ENCODE results near the gene KIFC1. TPM values are rescaled to one million over a fixed set of nuclear protein-coding genes. Genes with fewer than 3 reads are reported as not detected.
A peak's percentile ranks its signal among the peaks of the same experiment; 100 is the strongest.

KIFC1 gene
- total and polyA plus RNA-seq, 9 of the 15 experiments (the other 6 are each of a cell fraction or from before 2014, with no cell fraction given): 1.3 to 95.2 (median 76.9) TPM

DNA sequence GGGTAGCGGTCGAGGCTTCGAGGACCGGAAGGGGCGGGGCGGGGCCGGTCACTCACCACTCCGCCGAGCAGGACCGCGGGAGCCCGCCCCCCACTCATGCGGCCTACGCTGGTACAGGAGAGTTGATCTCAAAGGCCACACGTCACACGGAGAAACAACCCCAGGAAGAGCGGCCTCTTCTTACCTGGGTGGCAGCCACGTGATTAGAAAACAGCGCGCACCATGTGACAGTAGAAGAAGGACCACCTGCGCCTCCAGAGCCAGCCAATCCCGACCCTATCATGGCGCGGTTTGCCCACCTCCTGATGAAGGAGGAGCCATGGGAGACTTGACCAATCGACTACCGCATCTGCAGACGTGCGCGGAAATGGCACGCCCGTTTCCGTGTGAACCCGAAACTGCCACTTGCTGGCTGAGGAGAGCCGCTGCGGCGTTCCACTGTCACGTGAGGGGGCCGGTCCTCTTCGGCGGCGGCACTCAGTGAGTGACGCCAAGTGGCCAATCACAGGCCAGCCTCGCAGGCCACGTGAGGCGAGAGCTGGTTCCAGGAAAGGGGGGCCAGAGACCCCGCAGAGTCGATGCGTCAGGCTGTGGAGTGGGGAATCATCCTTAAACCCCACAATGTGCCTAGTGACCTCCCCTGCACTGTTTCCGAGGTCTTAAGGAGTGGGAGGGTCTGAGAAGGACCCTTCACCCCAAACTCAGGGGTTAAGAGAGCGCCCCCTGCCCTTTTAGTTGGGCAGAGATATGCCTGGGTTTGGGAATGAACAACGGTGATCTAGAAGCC lies 26.5 kb downstream of the KIFC1 start, which contains the start of gene CUTA (continued):
- TF ChIP-seq POLR2B (IDR thresholded peaks at IDR 0.05; ENCODE audit: low read depth, partially characterized antibody) (peak; percentile 83), LARP7 (IDR thresholded peaks at IDR 0.05) (no peak), KDM4B (IDR thresholded peaks at IDR 0.05; ENCODE audit: borderline replicate concordance in 2 of 2, low read depth in 1 of 2) (peak in 1 of 2 experiments; percentile 99; a peak in 2 of 4 replicates), ZNF175 (CRISPR knock-in tag; IDR thresholded peaks at IDR 0.05; ENCODE audit: low read depth) (no peak; the same call in none of the 2 replicates), POLR3A (IDR thresholded peaks at IDR 0.05; ENCODE audit: borderline replicate concordance, extremely low read depth, insufficient read depth, insufficient read length) (no peak), SMAD2 (IDR thresholded peaks at IDR 0.05; ENCODE audit: low read depth, low read length) (no peak), ARHGAP35 (IDR thresholded peaks at IDR 0.05; ENCODE audit: partially characterized antibody) (no peak)
- TF ChIP-seq, protein P1, sequence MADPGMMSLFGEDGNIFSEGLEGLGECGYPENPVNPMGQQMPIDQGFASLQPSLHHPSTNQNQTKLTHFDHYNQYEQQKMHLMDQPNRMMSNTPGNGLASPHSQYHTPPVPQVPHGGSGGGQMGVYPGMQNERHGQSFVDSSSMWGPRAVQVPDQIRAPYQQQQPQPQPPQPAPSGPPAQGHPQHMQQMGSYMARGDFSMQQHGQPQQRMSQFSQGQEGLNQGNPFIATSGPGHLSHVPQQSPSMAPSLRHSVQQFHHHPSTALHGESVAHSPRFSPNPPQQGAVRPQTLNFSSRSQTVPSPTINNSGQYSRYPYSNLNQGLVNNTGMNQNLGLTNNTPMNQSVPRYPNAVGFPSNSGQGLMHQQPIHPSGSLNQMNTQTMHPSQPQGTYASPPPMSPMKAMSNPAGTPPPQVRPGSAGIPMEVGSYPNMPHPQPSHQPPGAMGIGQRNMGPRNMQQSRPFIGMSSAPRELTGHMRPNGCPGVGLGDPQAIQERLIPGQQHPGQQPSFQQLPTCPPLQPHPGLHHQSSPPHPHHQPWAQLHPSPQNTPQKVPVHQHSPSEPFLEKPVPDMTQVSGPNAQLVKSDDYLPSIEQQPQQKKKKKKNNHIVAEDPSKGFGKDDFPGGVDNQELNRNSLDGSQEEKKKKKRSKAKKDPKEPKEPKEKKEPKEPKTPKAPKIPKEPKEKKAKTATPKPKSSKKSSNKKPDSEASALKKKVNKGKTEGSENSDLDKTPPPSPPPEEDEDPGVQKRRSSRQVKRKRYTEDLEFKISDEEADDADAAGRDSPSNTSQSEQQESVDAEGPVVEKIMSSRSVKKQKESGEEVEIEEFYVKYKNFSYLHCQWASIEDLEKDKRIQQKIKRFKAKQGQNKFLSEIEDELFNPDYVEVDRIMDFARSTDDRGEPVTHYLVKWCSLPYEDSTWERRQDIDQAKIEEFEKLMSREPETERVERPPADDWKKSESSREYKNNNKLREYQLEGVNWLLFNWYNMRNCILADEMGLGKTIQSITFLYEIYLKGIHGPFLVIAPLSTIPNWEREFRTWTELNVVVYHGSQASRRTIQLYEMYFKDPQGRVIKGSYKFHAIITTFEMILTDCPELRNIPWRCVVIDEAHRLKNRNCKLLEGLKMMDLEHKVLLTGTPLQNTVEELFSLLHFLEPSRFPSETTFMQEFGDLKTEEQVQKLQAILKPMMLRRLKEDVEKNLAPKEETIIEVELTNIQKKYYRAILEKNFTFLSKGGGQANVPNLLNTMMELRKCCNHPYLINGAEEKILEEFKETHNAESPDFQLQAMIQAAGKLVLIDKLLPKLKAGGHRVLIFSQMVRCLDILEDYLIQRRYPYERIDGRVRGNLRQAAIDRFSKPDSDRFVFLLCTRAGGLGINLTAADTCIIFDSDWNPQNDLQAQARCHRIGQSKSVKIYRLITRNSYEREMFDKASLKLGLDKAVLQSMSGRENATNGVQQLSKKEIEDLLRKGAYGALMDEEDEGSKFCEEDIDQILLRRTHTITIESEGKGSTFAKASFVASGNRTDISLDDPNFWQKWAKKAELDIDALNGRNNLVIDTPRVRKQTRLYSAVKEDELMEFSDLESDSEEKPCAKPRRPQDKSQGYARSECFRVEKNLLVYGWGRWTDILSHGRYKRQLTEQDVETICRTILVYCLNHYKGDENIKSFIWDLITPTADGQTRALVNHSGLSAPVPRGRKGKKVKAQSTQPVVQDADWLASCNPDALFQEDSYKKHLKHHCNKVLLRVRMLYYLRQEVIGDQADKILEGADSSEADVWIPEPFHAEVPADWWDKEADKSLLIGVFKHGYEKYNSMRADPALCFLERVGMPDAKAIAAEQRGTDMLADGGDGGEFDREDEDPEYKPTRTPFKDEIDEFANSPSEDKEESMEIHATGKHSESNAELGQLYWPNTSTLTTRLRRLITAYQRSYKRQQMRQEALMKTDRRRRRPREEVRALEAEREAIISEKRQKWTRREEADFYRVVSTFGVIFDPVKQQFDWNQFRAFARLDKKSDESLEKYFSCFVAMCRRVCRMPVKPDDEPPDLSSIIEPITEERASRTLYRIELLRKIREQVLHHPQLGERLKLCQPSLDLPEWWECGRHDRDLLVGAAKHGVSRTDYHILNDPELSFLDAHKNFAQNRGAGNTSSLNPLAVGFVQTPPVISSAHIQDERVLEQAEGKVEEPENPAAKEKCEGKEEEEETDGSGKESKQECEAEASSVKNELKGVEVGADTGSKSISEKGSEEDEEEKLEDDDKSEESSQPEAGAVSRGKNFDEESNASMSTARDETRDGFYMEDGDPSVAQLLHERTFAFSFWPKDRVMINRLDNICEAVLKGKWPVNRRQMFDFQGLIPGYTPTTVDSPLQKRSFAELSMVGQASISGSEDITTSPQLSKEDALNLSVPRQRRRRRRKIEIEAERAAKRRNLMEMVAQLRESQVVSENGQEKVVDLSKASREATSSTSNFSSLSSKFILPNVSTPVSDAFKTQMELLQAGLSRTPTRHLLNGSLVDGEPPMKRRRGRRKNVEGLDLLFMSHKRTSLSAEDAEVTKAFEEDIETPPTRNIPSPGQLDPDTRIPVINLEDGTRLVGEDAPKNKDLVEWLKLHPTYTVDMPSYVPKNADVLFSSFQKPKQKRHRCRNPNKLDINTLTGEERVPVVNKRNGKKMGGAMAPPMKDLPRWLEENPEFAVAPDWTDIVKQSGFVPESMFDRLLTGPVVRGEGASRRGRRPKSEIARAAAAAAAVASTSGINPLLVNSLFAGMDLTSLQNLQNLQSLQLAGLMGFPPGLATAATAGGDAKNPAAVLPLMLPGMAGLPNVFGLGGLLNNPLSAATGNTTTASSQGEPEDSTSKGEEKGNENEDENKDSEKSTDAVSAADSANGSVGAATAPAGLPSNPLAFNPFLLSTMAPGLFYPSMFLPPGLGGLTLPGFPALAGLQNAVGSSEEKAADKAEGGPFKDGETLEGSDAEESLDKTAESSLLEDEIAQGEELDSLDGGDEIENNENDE (IDR thresholded peaks at IDR 0.05; ENCODE audit: low read depth, low read length): no peak
- TF ChIP-seq, protein P2, sequence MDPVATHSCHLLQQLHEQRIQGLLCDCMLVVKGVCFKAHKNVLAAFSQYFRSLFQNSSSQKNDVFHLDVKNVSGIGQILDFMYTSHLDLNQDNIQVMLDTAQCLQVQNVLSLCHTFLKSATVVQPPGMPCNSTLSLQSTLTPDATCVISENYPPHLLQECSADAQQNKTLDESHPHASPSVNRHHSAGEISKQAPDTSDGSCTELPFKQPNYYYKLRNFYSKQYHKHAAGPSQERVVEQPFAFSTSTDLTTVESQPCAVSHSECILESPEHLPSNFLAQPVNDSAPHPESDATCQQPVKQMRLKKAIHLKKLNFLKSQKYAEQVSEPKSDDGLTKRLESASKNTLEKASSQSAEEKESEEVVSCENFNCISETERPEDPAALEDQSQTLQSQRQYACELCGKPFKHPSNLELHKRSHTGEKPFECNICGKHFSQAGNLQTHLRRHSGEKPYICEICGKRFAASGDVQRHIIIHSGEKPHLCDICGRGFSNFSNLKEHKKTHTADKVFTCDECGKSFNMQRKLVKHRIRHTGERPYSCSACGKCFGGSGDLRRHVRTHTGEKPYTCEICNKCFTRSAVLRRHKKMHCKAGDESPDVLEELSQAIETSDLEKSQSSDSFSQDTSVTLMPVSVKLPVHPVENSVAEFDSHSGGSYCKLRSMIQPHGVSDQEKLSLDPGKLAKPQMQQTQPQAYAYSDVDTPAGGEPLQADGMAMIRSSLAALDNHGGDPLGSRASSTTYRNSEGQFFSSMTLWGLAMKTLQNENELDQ (CRISPR knock-in tag; IDR thresholded peaks at IDR 0.05; ENCODE audit: borderline replicate concordance): no peak
- TF ChIP-seq, protein P3, sequence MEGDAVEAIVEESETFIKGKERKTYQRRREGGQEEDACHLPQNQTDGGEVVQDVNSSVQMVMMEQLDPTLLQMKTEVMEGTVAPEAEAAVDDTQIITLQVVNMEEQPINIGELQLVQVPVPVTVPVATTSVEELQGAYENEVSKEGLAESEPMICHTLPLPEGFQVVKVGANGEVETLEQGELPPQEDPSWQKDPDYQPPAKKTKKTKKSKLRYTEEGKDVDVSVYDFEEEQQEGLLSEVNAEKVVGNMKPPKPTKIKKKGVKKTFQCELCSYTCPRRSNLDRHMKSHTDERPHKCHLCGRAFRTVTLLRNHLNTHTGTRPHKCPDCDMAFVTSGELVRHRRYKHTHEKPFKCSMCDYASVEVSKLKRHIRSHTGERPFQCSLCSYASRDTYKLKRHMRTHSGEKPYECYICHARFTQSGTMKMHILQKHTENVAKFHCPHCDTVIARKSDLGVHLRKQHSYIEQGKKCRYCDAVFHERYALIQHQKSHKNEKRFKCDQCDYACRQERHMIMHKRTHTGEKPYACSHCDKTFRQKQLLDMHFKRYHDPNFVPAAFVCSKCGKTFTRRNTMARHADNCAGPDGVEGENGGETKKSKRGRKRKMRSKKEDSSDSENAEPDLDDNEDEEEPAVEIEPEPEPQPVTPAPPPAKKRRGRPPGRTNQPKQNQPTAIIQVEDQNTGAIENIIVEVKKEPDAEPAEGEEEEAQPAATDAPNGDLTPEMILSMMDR (IDR thresholded peaks at IDR 0.05 in 2 of 3, conservative IDR thresholded peaks at IDR 0.05 in 1 of 3; ENCODE audit: insufficient read depth in 2 of 3, low read depth in 1 of 3, low read length in 3 of 3): peak; percentile 35 to 80 (median 52); a peak in 4 of 6 replicates
